A549 (cell line): ENCODE results near the gene NTM.

ENCODE experiments used
- GATA3 ChIP-seq: IDR thresholded peaks from 2 replicates; pipeline ENCODE4 v1.6.1; 2012; ENCODE audit warnings: borderline replicate concordance
- KDM1A ChIP-seq: fragments of 200-600 bp; sonication (generic); IDR thresholded peaks from 2 replicates; pipeline ENCODE4 v1.6.1; 2016; ENCODE audit warnings: low read depth, mild to moderate bottlenecking
- MAX ChIP-seq: IDR thresholded peaks from 2 replicates; pipeline ENCODE4 v1.6.1; 2012
- MYC ChIP-seq: IDR thresholded peaks from 2 replicates; pipeline ENCODE4 v1.6.1; 2012; ENCODE audit warnings: mild to moderate bottlenecking, inconsistent platforms, low read length, improper control_type of control experiment, borderline replicate concordance
- NR3C1 ChIP-seq: fragments of >200 bp; sonication (Bioruptor Twin); formaldehyde crosslinking; IDR thresholded peaks from 3 replicates; pipeline ENCODE4 v1.6.1; 2017
- PBX3 ChIP-seq: IDR thresholded peaks from 2 replicates; pipeline ENCODE4 v1.6.1; 2012
- RAD21 ChIP-seq, 2 experiments: fragments of >200 bp in 1 of 2; sonication (Bioruptor Twin) in 1 of 2; formaldehyde crosslinking in 1 of 2; IDR thresholded peaks in 1 of 2; conservative IDR thresholded peaks in 1 of 2; 2 replicates in 1 of 2; 3 replicates in 1 of 2; pipeline ENCODE4 v1.6.1; 2012 to 2018; ENCODE audit warnings: inconsistent platforms in 1 of 2
- RARB ChIP-seq: fragments of 250-450 bp; sonication (Bioruptor Pico); IDR thresholded peaks from 2 replicates; pipeline ENCODE4 v1.8.0; 2021; ENCODE audit warnings: mild to moderate bottlenecking, moderate library complexity
- RCOR1 ChIP-seq: fragments of 150-350 bp; IDR thresholded peaks from 2 replicates; pipeline ENCODE4 v1.6.1; 2014; ENCODE audit warnings: antibody characterized with exemption, low read length, low read depth
- REST ChIP-seq: fragments of 200-600 bp; sonication (generic); IDR thresholded peaks from 2 replicates; pipeline ENCODE4 v1.6.1; 2016; ENCODE audit warnings: antibody characterized with exemption, mild to moderate bottlenecking, moderate library complexity
- ZC3H11A ChIP-seq: fragments of 450-650 bp; IDR thresholded peaks from 2 replicates; pipeline ENCODE4 v1.6.1; 2014; ENCODE audit warnings: antibody characterized with exemption, mild to moderate bottlenecking
- ZSCAN20 ChIP-seq: fragments of 250-450 bp; sonication (Bioruptor Pico); IDR thresholded peaks from 2 replicates; pipeline ENCODE4 v1.8.0; 2022; ENCODE audit warnings: mild to moderate bottlenecking, moderate library complexity
- TF ChIP-seq, protein P1 (sequence below): fragments of >200 bp; sonication (Bioruptor Twin); formaldehyde crosslinking; IDR thresholded peaks from 3 replicates; pipeline ENCODE4 v1.5.1; 2016

GRCh38 chr11:131940126-131940525 is 569.7 kb downstream of the NTM start:
- TF ChIP-seq PBX3 = no peak
- no peak for TF ChIP-seq ZC3H11A
- TF ChIP-seq GATA3 = no peak
- TF ChIP-seq, protein P1, sequence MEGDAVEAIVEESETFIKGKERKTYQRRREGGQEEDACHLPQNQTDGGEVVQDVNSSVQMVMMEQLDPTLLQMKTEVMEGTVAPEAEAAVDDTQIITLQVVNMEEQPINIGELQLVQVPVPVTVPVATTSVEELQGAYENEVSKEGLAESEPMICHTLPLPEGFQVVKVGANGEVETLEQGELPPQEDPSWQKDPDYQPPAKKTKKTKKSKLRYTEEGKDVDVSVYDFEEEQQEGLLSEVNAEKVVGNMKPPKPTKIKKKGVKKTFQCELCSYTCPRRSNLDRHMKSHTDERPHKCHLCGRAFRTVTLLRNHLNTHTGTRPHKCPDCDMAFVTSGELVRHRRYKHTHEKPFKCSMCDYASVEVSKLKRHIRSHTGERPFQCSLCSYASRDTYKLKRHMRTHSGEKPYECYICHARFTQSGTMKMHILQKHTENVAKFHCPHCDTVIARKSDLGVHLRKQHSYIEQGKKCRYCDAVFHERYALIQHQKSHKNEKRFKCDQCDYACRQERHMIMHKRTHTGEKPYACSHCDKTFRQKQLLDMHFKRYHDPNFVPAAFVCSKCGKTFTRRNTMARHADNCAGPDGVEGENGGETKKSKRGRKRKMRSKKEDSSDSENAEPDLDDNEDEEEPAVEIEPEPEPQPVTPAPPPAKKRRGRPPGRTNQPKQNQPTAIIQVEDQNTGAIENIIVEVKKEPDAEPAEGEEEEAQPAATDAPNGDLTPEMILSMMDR = no peak
- TF ChIP-seq RAD21 (conservative IDR thresholded peaks at IDR 0.05 in 1 of 2, IDR thresholded peaks at IDR 0.05 in 1 of 2) = no peak
- TF ChIP-seq KDM1A = no peak
- no peak for TF ChIP-seq RARB (CRISPR knock-in tag)
- TF ChIP-seq RCOR1 = no peak
- no peak for TF ChIP-seq NR3C1
- TF ChIP-seq MYC = no peak
- no peak for TF ChIP-seq MAX
- no peak for TF ChIP-seq REST
- TF ChIP-seq ZSCAN20 = no peak
